Islet precursor cell (in vitro differentiated cells): ENCODE data around the gene KCNAB2.

Experiments used
- DNase-seq: peaks from one replicate; pipeline ENCODE4 v3.0.0-alpha.2; 2018

The KCNAB2 gene

DNA sequence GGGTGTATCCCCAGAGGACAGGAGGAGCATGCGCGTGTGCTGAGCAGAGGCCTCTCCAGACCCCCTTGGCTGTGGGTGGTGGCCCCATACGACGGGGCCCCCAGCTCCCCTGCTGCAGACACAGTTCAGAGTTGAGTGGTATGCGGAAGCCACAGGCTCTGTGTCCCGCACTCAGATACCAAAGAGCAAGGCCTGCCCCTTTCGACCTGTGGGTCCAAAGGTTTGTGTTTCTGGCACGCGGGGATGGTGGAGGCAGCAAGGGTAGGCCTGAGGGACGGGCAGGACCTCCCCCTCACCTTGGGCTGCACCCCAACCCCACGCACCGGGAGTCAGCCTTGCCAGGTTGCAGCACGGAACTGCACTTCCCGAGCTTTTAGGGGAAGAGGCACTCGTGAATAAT, at the start of gene KCNAB2:
Gene KCNAB2 (plus strand): TSS at position 328 of the 400 bp plus-strand sequence. CDS start 5,649 bp downstream, outside the sequence.
- DNase-seq: no peak

DNA sequence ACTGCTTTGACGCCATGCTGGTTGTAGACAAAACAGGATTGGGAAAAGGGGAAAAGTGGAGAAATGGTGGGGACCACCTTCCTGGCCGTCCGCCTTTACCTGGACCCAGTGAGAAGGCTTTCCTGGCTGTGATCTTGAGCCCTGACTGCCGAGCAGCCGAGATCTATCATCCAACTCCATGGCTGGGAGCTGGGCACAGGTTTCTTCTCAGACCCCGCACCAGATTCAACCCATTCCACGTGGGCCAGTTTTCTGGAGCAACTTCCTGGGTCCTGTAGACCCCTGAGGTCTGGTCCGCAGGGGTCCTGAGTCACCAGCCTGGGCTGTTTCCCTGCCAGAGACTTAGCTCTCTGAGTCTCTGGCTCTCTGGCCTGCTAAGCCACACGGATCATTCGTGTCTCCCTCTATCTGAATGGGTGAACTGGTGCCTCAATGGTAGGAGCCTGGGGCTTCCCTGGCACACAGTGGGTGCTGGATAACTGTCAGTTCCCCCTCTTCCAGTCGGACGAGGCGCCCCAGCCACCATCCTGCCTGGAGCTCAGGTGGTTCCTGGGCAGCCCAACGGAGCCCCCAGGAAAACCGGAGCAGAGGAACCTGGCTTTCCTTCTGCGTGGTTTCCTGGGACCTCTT, 48.9 kb upstream of the KCNAB2 start:
- no peak for DNase-seq

DNA sequence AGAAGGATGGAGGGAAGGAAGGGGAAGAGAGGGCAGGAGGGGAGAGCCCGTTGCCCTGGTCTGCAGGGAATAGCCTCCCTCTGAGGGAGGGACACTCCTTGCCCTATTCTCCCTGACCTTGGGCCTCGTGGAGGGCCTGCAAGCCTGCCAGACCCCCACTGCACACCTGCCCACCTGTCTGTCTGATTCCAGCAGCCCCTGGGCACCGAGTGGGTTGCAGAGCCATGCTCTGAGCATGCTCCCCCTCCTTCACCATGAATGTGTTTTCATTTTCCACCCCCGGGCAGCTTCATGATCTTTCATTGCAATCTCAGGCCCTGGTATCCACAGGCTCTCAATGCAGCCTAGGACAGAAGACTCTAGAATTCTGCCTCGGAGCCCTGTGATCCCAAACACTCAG, 48.4 kb upstream of the KCNAB2 start:
- no peak for DNase-seq

DNA sequence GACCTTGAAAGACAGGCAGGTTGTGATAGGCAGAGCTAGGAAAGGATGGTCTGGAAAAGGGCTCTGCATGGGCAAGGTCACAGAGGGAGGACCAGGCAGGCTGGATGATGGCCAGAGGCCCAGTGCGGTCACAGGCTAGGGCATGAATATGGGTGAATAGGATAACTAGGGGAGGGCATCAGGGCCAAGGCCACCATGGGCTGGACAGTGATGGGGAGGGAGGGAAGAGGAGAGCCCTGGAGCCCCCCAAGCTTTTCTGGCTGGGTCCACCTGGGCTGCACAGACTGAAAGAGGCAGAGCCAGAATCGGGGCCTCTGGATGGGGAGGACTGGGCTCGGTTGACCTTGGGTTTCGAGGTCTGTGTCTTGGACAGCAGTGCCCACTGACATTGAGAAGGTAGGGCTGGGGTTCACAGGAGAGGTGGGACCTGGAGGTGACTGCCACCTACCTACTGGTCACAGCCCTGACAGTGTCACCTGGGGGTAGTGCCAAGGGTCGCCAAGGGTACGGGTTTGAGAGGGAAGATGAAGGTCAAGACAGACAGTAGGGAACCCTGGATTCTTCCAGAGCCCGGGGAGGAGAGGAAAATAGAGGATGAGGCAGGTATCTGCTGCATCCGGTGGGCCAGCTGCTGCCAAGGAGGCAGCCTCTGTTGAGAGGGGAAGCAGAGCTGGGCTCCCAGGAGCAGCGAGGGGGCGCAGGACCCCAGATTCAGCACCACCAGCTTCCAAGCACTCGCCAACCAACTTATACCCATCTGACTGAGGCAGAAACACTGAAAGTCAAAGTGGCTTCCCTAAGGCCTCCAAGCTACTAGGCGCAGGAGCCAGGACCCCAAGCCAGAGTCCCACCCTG, 47.4 kb upstream of the KCNAB2 start:
- no peak for DNase-seq

DNA sequence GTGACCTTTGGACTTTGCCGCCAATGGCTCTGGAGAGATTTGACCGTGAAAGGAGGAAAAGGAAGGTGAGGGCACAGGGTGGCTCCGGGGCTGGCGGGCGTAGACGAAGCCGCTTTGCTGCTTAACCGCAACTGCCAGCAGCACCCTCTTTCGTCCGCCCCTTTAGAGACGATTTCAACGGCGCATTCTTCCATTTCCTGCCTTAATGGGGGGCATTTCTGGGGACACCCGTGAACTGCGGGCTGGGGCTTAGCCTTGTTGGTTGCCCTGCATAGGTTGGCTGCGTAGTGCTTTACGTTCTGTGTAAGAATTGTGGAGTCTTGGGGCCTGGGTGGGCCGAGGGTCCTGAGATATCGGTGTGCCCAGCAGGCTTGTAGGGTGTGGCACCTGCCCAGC, 46.8 kb upstream of the KCNAB2 start:
- DNase-seq: no peak

DNA sequence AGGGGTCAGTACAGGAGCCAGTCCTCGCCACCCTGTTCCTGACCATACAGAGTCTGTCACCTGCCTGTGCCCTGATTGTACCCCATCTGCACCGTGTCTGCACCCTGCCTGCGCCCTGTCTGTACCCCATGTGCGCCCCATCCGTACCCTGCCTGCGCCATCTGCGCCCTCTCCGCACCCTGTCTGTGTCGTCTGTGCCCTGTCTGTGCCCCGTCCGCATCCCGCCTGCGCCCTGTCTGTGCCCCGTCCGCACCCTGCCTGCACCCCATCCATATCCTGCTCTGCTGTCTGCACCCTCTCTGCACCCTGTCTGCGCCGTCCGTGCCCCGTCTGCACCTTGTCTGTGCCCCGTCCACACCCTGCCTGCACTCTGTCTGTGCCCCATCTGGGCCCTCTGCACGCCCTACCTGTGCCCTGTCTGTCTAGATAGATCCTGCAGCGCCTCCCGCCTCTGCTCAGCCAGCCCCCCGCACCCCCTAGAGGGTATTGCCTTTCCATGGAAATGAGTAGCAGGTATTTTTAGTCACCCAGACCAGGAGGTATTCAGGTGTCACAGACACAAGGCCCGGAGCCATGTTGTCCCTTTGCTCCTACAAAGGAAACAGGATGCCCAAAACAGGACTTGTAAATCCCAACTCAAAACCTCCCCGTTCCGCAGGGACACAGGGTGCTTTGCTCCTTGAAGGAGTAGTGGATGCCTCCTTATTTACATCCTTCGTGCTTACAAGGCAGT, 45.8 kb upstream of the KCNAB2 start:
- DNase-seq: no peak

DNA sequence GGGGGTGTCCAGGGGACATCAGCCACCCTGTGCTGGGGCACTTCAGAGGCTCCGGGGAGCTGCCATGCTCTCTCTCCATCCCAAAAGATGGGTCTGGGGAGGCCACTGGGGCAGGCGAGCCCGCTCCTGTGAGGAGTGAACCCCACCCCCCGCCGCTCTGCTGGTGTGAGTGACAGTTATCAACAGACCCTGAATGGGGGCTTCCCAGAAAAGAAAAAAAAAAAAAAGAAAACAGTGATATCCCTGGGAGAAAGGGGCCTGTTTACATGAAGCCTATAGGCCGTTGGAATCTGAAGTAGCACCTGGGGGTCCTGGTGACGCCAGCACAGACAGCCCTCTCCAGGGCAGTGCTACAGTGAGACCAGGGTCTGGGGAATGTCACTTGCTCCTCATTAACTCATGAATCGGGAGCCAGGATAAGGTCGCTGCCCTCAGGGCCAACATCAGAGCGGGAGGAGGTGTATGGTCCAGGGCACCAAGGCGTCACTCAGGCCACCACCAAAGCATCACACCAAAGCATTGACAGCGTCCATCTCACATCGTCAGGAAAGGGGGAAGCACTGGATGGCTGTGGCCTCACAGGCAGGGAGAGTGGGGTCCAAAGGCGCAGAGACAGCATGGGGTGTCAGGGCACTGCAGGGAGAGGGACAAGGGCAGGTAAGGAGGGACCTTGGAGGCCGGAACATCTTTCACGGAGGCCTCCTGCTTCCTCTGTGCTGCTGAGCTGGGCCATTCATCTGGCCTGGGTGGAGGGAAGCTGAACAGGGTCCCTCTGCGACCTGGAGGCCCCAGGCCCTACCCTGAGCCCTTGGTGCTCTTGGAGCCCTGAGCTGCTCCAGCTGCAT, 45.0 kb upstream of the KCNAB2 start:
- DNase-seq: no peak

DNA sequence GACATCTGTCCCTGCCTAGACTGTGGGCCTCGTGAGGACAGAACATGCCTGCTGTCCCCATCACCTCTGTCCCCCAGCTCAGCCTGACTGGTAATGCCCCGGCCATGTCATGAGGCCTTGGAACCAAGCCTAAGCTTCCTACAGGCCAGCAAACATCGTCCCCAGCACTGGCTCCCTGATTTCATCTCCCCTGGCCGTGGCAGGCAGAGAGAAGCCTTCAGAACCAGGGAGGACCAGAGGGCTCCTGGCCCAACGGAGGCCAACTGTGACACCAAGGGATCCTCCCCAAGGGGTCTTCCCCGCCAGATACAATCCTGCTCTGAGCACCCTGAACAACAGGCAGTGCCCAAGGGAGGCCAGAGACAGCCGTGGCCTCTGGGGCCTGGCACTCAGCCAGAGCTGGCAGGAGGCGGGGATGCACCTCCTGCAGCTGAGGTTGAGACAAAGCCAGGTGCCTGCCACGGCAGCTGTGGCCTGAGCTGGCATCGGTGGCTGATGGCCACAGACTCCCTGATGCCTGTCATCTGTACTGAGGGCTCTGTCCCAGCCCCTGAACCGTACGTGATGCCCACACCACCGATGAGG, 43.6 kb upstream of the KCNAB2 start:
- DNase-seq: no peak

DNA sequence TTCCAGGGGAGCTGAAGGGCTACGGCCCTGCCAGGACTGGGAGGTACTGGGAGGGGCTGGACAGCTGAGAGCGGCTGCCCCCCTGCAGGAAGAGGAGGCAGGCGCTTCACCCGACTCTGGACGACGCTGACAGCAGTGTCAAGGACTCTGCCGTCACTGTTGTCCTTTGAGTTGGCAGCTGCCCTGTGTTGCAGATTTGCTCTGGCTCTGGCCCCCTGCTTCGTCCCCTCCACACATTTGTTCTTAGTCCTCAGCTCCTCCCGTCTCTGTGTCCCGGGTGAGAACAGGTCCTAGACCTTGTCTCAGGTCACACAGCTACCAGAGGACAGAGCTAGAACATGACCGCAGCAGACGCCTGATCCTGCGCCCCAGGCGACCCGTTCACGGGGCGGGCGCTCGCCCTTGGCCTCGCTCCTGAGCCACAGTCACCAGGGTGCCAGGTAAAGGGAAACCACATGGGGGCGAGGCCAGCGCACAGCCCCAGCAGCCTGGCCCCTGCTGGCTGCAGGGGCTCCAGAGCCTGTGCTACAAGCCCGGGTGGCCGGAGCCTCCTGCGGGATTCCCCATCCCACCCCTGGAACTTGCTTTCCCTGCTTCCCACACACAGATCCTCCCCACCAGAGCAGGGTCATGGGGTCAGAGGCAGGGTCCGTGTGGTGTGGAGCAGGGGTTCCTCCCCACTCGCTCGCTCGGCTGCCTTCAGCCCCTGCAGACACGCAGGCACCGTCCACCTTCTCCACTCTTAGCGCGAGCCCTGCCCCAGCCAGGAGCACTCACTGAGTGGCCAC, 42.8 kb upstream of the KCNAB2 start:
- no peak for DNase-seq

DNA sequence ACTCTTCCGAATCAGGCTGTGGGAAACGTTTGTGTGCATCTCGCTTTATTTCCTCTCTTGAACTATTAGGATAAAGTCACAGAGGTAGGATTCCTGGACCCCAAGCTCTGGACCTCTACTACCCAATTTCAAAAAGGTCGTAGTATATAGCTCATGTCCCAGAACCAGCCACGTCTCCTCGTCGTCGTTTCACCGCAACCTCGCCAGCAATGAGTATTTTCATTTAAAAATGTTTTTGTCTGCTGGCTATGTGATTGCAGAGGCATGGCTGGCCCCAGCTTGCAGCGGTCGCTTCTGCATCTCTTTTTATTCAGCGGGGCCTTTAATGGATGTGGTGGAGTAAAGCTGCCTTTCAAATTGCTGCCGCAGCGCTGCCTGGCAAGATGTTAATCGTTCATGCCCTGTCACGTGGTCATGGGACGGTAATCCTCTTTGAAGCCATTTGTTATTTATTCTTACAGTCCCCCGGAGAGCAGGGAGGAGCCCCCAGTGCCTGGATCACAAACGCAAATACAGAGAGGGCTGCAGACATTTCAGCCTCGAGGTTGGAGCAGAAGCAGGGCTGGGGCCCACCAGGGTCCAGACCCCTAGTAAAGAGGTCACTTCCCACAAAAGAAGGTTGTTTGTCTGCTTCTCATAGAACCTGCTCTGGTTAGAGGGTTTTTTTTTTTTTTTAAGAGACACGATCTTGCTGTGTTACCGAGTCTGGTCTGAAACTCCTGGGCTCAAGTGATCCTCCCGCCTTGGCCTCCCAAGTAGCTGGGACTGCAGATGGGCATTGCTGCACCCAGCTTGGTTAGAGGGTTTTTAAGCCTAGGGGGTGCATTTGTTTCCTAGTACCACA, 41.9 kb upstream of the KCNAB2 start:
- DNase-seq: no peak

DNA sequence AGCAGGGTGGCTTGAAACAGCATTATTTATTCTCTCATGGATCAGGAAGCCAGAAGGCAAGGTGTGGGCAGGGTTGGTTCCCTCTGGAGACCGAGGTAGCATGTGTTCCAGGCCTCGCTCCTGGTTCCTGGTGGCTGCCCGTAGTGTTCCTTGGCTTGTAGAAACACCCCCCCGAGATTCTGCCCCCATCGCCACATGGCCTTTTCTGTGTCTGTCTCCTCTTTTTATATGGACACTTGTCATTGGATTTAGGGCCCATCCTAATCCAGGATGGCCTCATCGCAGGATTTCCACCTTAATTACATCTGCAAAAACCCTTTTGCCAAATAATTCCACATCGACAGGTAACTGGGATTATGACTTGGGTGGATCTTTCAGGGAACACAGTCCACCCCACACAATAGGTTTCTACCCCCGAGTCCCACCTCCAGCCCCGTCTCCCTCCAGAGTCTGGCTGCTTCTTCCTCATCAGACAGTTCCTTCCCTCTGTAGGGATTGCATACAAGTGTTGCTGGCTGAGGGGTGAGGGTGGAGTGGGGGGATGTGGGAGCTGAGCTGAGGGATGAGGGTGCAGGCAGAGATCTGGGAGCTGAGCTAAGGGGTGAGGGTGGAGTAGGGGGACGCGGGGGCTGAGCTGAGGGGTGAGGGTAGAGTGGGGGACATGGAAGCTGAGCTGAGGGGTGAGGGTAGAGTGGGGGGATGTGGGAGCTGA, 41.1 kb upstream of the KCNAB2 start:
- no peak for DNase-seq

DNA sequence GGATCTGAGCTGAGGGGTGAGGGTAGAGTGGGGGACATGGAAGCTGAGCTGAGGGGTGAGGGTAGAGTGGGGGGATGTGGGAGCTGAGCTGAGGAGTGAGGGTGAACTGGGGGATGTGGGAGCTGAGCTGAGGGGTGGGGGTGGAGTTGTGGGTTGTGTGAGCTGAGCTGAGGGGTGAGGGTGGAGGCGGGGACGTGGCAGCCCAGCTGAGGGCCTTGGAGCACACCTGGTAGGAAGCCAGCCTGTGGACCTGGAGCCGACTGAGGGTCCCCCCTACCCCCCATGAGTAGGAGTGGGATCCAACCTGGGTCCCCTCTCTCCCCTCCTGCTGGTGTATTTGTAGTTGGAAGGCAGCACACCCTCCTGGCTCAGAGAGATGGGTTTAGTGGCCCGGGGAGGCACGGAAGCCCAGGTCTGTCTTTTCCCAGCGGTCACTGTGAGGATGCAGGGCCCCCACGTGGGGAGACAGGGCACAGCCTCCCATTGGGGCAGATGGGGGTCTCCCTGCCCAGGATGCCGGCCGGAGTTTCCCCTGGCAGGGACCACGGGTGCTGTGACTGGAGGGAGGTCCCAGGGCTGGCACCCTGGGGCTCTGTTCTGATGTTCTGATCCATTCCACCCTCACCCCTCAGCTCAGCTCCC, 40.3 kb upstream of the KCNAB2 start:
- DNase-seq: no peak

DNA sequence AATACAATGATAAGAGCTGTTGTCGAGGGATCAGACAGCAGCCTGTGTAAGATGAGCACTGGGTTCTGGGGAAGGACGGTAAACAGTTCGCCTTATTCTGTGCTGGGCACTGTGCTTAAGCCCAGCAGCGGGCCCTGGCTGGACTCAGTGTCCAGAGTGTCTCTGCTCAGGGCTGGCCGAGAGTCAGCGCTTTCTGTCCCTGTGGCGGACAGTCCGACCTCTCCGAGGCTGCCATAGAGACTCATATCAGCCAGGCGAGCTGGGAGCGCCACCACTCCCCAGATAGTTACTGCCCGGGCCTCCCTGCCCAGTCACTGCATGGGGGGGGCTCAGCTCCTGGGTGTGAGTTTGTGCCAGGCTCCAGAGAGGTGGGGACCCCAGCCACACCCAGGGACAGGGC, 38.8 kb upstream of the KCNAB2 start:
- no peak for DNase-seq

DNA sequence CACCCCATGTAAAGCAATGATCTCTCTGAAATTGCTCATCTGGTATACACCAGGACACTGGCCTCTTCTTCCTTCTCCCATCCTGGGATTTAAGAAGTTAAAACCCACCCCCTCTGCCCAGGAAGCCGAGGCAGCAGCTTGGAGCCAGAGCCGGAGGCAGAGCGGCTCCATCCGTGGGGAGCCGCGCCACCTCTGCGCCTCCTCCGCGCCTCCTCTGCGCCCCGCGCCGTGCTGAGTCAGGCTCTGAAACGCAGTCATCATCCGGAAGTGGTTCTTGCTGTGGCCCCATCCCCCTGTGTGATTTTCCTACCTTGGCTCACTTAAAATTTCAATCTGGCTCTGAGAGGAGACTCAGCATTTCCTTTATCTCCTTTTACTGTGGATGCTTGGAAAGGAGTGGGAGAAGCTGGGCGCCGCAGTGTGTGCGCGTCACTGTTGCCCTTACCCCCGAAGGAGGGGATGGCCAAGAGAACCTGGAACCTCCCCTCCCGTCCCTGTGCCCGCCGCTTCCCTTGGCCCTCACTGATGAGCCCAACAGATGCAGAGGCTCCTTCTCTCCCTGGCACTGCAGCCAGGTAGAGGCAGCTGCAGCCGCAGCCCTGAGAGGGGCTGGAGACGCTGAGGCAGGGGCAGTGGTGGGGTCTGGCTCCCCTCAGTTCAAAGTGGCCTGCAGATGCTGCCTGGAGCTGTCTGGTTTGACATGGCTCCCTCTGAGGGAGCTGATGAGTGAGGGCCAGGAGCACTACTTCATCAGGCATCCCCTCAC, 38.2 kb upstream of the KCNAB2 start:
- DNase-seq: no peak

DNA sequence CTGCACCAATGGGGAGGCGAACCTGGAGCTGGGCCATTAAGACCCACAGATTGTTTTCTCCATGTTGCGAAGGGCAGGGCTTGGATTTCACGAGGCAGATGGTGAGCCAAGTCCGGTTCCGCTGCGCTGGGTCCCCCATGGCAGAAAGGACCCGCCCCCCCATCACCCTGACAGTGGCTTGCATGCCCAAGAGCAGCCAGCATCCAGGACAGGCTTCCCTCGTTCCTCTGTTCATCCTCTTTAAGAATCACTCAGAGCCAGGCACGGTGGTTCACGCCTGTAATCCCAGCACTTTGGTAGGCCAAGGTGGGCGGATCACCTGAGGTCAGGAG, 37.6 kb upstream of the KCNAB2 start:
- no peak for DNase-seq

DNA sequence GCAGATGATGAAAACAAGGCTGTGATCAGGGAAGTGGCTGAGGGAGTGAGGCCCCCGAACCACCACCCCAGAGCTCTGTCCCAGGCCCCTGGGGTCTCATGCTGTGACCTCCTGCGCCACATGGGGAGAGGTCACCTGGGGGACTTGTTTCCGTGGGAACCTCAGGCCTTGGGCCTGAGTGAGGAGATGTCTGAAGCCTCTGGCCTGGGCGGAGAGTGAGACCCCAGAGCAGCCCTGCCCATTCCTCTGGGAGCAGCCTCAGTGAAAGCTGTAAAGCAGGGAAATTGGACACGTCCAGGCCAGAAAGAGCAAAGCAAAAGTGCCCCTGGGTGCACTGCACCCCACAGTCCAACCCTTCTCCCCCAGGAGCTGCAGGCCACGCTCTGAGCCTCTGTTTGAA, 37.0 kb upstream of the KCNAB2 start:
- DNase-seq: no peak

DNA sequence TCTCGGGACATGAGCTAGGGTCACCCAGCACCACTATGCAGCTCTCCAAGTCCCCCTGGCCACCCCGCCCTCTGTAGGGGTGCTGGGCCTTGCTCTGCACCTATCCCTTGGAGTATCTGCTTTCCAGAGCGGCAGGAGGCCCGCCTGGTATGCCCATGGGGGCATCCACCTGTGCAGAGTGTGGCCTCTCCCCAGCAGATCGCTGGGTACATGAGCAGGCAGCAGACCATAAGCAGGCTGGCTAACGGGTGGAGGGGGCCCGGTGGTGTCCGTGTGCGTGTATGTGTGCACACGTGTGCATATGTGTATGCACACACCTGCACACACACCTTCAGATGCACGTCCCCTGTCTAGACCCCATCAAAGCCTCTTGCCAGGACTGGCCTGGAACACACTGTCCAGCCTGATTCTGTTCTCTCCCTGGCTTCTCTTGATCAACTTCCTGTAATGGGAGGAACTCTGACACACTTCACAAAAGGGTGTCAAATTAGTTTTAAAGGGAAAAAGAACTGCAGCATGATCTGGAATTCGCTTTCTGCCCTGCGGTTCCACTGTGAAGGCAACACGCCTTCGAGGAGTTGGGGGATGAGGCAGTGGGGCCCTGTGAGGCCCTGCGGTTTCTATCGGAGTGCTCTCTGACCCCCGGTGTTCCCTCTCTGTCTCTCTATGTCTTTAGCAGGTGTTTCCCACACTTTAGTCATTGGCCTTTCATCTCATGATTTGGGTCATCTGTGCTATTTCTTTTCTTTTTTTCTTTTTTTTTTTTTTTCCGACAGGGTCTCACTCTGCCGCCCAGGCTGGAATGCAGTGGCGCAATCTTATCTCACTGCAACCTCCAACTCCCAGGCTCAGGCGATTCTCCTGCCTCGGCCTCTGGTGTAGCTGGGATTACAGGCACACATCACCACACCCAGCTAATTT, 36.3 kb upstream of the KCNAB2 start:
- DNase-seq: no peak

DNA sequence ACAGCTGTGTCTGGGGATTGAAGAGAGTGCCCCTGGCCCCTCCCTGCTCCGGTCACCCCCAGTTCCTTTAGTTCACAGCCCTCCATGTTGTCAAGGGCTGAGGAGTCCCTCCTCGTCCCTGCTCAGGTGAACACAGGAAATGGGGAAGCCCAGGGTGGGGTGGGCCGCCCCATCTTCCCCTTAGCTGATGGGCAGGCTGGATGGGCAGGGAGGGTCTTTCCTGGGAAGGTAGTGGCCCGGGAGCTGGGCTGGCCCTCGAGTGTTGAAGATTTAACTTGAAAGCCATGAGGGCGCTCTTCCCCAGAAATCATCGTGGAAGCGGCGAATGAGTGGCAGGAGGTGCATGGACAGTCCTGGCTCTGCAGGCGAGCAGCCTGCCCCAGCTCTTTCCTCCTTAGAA, 35.1 kb upstream of the KCNAB2 start:
- DNase-seq: no peak
